Breast epithelium (tissue), 3 donors: ENCODE results near the gene NEURL3.

Experiments
- CTCF ChIP-seq, 3 donors: fragments of 450-650 bp; IDR thresholded peaks; one replicate each; pipeline ENCODE4 v1.5.1; 2016 to 2017; ENCODE audit warnings: antibody characterized with exemption in 3 of 3, mild to moderate bottlenecking in 3 of 3, moderate library complexity in 3 of 3
- POLR2AphosphoS5 ChIP-seq, 3 donors: sonication (generic); formaldehyde crosslinking; IDR thresholded peaks; one replicate each; pipeline ENCODE4 v1.6.1; 2017; ENCODE audit warnings: antibody characterized with exemption in 3 of 3

GRCh38 chr2:96493072-96493471, 12.1 kb downstream of the NEURL3 start:
- TF ChIP-seq CTCF (IDR thresholded peaks at IDR 0.05) (no peak), POLR2AphosphoS5 (IDR thresholded peaks at IDR 0.05) (no peak)
